LNCaP clone FGC (cell line): ENCODE data around the gene KCNN2.
"Not testable (repeated sequence)": the region's sequence is repeated elsewhere in the genome, so short reads cannot be mapped to it uniquely, and the experiment has no call there.

ENCODE experiments used
- DNase-seq: peaks from one replicate; pipeline ENCODE4 v3.0.0-alpha.2; 2011; ENCODE audit warnings: low read depth
- H3K4me3 ChIP-seq: 2 replicates; pipeline ENCODE4 v1.5.1; 2011; ENCODE audit warnings: mild to moderate bottlenecking, low read depth, low read length, control low read depth
- TF ChIP-seq, protein P1 (sequence below): IDR thresholded peaks from 2 replicates; pipeline ENCODE4 v1.5.1; 2012; ENCODE audit warnings: mild to moderate bottlenecking; ENCODE audit not compliant: control insufficient read depth, insufficient read depth; ENCODE audit errors: extremely low read depth

The KCNN2 gene

DNA sequence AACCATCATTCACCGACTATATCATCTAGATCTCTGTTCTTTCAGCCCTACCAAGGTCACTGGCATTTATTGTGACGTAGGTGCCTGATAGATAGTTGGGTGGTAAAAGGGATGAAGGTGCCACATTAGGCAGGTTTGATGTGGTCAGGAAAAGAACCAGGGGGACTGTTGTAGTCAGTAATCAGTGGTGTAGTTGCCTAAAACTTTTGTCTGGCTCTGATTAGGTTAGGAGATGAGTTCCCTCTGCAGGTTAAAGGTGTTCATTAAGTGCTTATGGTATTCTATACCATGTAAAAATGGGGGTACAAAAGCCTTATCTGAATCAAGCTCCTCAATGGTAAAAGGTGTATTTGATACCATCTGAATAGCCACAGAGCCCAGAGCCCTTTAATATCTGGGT lies 55.6 kb downstream of the KCNN2 start:
- H3K4me3 ChIP-seq: no peak overlapping the region
- TF ChIP-seq, protein P1, sequence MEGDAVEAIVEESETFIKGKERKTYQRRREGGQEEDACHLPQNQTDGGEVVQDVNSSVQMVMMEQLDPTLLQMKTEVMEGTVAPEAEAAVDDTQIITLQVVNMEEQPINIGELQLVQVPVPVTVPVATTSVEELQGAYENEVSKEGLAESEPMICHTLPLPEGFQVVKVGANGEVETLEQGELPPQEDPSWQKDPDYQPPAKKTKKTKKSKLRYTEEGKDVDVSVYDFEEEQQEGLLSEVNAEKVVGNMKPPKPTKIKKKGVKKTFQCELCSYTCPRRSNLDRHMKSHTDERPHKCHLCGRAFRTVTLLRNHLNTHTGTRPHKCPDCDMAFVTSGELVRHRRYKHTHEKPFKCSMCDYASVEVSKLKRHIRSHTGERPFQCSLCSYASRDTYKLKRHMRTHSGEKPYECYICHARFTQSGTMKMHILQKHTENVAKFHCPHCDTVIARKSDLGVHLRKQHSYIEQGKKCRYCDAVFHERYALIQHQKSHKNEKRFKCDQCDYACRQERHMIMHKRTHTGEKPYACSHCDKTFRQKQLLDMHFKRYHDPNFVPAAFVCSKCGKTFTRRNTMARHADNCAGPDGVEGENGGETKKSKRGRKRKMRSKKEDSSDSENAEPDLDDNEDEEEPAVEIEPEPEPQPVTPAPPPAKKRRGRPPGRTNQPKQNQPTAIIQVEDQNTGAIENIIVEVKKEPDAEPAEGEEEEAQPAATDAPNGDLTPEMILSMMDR: no peak
- no peak for DNase-seq

DNA sequence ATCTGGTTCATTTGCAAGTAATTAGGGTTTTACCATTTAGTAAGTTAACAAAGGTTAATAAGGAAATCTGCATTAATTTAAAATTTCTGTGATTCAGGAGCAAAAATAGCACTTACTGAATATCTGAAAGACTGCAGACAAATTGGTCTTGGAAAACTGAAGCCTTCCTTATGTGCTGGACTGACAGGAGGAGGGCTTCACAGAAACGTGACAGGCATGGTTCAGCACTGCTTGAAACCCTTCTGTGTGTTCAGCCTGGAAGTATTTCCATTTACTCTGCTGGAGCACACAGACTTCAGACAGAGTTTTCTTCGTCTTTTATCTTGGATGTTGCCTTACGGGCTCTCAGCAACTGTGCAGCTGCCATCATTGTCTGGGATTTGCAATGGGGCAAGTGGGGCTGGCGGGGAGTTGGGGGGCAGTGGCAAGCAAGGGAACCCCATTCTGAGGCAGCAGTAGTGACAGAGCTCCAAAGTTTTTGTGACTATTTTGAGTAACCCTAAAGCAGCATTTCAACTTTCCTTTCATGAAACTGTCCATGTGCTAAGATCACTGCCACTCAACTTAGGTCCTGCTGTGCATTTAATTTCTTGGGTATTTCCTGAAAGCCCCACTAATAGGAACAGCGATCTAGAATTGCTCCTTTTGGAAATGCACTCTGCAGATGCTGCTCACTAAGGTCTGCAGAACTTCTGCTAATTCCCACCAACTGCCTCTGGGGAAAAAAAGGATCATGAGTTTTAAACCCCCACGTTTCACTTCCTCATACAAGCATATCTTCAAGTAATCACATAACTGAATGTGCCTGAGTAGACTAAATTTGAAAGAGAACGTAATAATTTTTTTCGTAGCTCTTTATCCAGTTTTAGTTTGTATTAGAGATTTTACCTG lies 56.6 kb downstream of the KCNN2 start:
- no peak overlapping the region for H3K4me3 ChIP-seq
- no peak for DNase-seq
- TF ChIP-seq, protein P1: no peak

DNA sequence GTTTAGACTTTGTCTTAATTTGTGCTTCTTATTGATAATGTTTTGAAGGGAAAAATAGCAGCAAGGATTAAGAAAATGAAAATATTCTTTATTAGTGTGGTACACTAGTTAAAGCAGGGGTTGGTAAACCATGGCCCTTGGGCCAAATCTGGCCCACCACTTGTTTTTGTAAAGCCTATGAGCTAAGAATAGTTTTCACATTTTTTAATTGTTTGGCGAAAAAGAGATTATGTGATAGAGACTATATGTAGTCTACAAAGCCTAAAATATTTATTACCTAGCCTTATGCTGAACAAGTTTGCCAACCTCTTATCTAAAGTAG lies 57.2 kb downstream of the KCNN2 start:
- TF ChIP-seq, protein P1: no peak
- DNase-seq: no peak
- H3K4me3 ChIP-seq: no peak overlapping the region

DNA sequence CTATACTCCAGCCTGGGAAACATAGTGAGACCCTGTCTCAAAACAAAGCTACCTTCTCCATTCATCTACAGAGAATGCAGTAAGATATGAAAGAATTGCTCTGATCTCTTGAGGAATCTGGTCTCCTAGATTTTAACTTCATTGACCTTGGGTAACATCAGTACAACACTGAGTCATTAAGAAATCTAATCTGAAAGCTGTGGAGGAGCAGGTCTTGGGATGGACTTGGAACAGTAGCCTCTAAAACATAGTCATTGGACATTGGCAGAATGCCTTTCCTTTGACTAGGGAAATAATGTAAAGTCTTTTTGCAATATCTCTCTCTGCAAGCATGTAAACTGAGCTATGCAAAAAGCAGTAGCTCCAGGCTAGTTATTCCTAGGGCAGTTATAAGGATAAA lies 58.1 kb downstream of the KCNN2 start:
- no peak overlapping the region for H3K4me3 ChIP-seq
- TF ChIP-seq, protein P1: no peak
- DNase-seq: peak; percentile 45

DNA sequence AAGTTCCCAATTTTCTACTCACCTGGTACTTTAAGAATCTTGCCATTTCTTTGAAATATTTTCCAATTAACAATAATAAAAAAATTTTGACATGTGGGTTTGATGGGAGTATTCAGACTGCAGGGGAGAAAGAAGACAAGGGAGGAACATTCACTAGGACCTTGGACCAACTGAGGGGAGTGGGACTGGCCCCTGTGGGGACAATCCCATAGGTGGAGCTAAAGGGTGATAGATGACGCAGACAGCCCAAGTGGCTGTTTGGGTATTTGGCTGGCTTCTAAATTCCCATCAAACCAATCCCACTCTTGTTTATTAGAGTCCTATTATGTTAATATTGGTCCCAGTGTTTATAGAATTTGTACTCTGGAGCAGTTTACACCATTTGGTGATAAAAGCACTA lies 65.3 kb downstream of the KCNN2 start:
- no peak for DNase-seq
- H3K4me3 ChIP-seq: no peak overlapping the region
- TF ChIP-seq, protein P1: no peak

DNA sequence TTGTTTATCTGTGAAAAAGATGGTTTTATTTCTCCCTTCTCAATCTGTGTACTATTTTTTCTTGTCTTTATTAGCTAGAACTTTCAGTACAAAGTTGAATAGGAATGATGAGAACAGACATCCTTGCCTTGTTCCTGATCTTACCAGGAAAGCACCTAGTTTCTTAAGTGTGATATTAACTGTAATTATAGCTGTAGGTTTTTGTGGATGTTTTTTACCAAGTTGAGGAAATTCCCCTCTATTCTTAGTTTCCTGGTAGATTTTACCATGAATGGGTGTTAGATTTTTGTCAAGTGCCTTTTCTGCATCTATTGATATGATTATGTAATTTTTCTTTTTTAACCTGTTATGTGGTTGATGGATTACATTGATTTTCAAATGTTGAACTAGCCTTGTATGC lies 68.7 kb downstream of the KCNN2 start:
- TF ChIP-seq, protein P1: no peak
- DNase-seq: no peak
- H3K4me3 ChIP-seq: no peak overlapping the region

DNA sequence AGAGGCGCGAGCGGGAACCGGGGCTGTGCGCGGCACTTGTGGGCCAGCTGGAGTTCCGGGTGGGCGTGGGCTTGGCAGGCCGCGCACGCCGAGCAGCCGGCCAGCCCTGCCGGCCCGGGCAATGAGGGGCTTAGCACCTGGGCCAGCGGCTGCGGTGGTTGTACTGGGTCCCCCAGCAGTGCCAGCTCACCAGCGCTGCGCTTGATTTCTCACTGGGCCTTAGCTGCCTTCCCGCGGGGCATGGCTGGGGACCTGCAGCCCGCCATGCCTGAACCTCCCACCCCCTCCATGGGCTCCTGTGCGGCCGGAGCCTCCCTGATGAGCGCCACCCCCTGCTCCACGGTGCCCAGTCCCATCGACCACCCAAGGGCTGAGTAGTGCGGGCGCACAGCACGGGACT lies 70.8 kb downstream of the KCNN2 start:
- not testable (repeated sequence) for H3K4me3 ChIP-seq, DNase-seq
